DMS 273 (cell line): ENCODE results near the gene ASIC5.
"Not testable (repeated sequence)": the region's sequence is repeated elsewhere in the genome, so short reads cannot be mapped to it uniquely, and the experiment has no call there.

Experiments
- DNase-seq: peaks from one replicate; lab custom pipeline; 2025; ENCODE audit not compliant: unreplicated experiment; lab: John Stamatoyannopoulos, UW

ASIC5 gene

GRCh38 chr4:155866177-155866576, at the start of gene ASIC5:
TSS of gene ASIC5 (minus strand) at chr4:155866277. CDS start at chr4:155866226, 51 bp downstream.
- DNase-seq = no peak

GRCh38 chr4:155914782-155915181, 48.7 kb upstream of the ASIC5 start:
- no peak for DNase-seq

GRCh38 chr4:155911905-155912304, 45.8 kb upstream of the ASIC5 start:
- DNase-seq = no peak

- no peak for DNase-seq
These were observed 43.6 kb upstream of the ASIC5 start for GRCh38 chr4:155909615-155910226.

- DNase-seq = no peak
These were observed 42.4 kb upstream of the ASIC5 start for GRCh38 chr4:155908187-155909139.

- DNase-seq = no peak
These were observed 41.5 kb upstream of the ASIC5 start for GRCh38 chr4:155907556-155907955.

- peak; percentile 76 for DNase-seq
These were observed 40.6 kb upstream of the ASIC5 start for GRCh38 chr4:155906554-155907247.

- no peak for DNase-seq
These were observed 38.3 kb upstream of the ASIC5 start for GRCh38 chr4:155904331-155904730.

GRCh38 chr4:155903453-155903852, 37.4 kb upstream of the ASIC5 start, which contains the start of gene TDO2:
TSS of gene TDO2 (plus strand) at chr4:155903696. CDS start at chr4:155903759, 63 bp downstream.
- DNase-seq = no peak

- no peak for DNase-seq
These were observed 34.9 kb upstream of the ASIC5 start for GRCh38 chr4:155901013-155901412.

GRCh38 chr4:155900381-155900780, 34.3 kb upstream of the ASIC5 start:
- DNase-seq = no peak

GRCh38 chr4:155899891-155900290, 33.8 kb upstream of the ASIC5 start:
- no peak for DNase-seq

GRCh38 chr4:155898371-155898770, 32.3 kb upstream of the ASIC5 start:
- DNase-seq = not testable (repeated sequence)

GRCh38 chr4:155891058-155891457, 25.0 kb upstream of the ASIC5 start:
- DNase-seq = no peak

GRCh38 chr4:155889946-155890345, 23.9 kb upstream of the ASIC5 start:
- DNase-seq = no peak

GRCh38 chr4:155889031-155889793, 23.1 kb upstream of the ASIC5 start:
- peak; percentile 1 for DNase-seq

- no peak for DNase-seq
These were observed 21.9 kb upstream of the ASIC5 start for GRCh38 chr4:155887847-155888570.

- no peak for DNase-seq
These were observed 21.0 kb upstream of the ASIC5 start for GRCh38 chr4:155887045-155887444.

GRCh38 chr4:155885666-155886065, 19.6 kb upstream of the ASIC5 start:
- no peak for DNase-seq

- DNase-seq = no peak
These were observed 17.8 kb upstream of the ASIC5 start for GRCh38 chr4:155883895-155884294.
